WTC11 (cell line): ENCODE measurements around the gene PGBD5.

Source experiments
- ETV6 ChIP-seq: sonication (generic); formaldehyde crosslinking; IDR thresholded peaks from 2 replicates; pipeline ENCODE4 v1.8.1; 2022; ENCODE audit warnings: mild to moderate bottlenecking, missing genetic modification reagents
- MLX ChIP-seq: sonication (generic); formaldehyde crosslinking; IDR thresholded peaks from 2 replicates; pipeline ENCODE4 v1.8.1; 2023; ENCODE audit warnings: mild to moderate bottlenecking, missing genetic modification reagents, moderate library complexity

DNA sequence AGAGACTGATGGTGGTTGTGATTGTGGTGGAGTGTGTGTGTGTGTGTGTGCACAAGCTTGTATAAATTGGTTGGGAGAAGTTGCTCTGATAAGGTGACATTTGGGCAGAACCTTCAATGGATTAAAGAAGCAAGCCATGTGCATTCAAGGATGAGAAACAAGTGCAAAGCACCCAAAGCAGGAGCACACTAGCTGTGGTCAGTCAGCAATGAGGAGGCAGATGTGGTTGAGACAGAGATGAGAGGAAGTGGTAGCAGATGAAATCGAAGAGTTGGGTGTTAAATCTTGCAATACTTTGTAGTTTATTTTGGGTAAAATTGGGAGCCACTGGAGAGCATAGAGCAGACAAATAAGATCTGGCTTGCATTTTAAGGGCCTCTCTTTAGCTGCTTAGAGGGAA, 4.4 kb upstream of the PGBD5 start:
- no peak for TF ChIP-seq MLX (CRISPR knock-in tag)
- TF ChIP-seq ETV6 (CRISPR knock-in tag), result no peak
